Transverse colon (tissue), 4 donors: ENCODE measurements around the gene TRIP13.

ENCODE experiments used
- CTCF ChIP-seq, 5 experiments: fragments of 200-600 bp in 3 of 5; fragments of 450-650 bp in 2 of 5; sonication (generic) in 3 of 5; IDR thresholded peaks; 1 replicate in 2 of 5; 2 replicates in 3 of 5; pipeline ENCODE4 v1.5.1; 2016 to 2017; ENCODE audit warnings: antibody characterized with exemption in 5 of 5, inconsistent platforms in 3 of 5, mild to moderate bottlenecking in 2 of 5, moderate library complexity in 1 of 5
- POLR2A ChIP-seq: fragments of 450-650 bp; IDR thresholded peaks from one replicate; pipeline ENCODE4 v1.6.1; 2016; ENCODE audit warnings: antibody characterized with exemption, mild to moderate bottlenecking, moderate library complexity
- POLR2AphosphoS5 ChIP-seq, 3 donors: sonication (generic); formaldehyde crosslinking; IDR thresholded peaks; one replicate each; pipeline ENCODE4 v1.6.1; 2016; ENCODE audit warnings: antibody characterized with exemption in 3 of 3

- no peak for TF ChIP-seq POLR2A
- no peak for TF ChIP-seq POLR2AphosphoS5 (IDR thresholded peaks at IDR 0.05)
- TF ChIP-seq CTCF (IDR thresholded peaks at IDR 0.05): no peak
Measured at GRCh38 chr5:902129-902916, 9.6 kb downstream of the TRIP13 start.
